CD14-positive monocyte (primary cell): ENCODE data around the gene CPS1. TPM values are rescaled to one million over a fixed set of nuclear protein-coding genes. Genes with fewer than 3 reads are reported as not detected.

Source experiments
- DNase-seq, 3 donors: peaks; one replicate each; pipeline ENCODE4 v3.0.0-alpha.2; 2011 to 2022
- H2AFZ ChIP-seq: 2 replicates; pipeline ENCODE4 v1.6.0; 2012; ENCODE audit warnings: mild to moderate bottlenecking, low read depth, low read length, inconsistent platforms; ENCODE audit not compliant: insufficient read depth, poor library complexity, severe bottlenecking
- H3K27ac ChIP-seq, 2 donors: 1 replicate in 1 of 2; 2 replicates in 1 of 2; pipeline ENCODE4 v1.5.1; 2012 to 2013; ENCODE audit warnings: low read length in 2 of 2, control low read depth in 1 of 2, inconsistent platforms in 1 of 2, low read depth in 1 of 2, mild to moderate bottlenecking in 1 of 2
- H3K27me3 ChIP-seq, 2 donors: one replicate each; pipeline versions ENCODE4 v1.6.0 to v1.6.1; 2011 to 2013; ENCODE audit warnings: low read length in 2 of 2; ENCODE audit not compliant: control insufficient read depth in 2 of 2, insufficient read depth in 2 of 2
- H3K36me3 ChIP-seq, 2 donors: replicated peaks in 1 of 2; 1 replicate in 1 of 2; 2 replicates in 1 of 2; pipeline versions ENCODE4 v1.5.1 to v1.6.1; 2012 to 2013; ENCODE audit warnings: low read length in 2 of 2, control low read depth in 1 of 2, inconsistent platforms in 1 of 2, mild to moderate bottlenecking in 1 of 2; ENCODE audit not compliant: insufficient read depth in 2 of 2, control insufficient read depth in 1 of 2
- H3K4me1 ChIP-seq, 2 donors: 1 replicate in 1 of 2; 2 replicates in 1 of 2; pipeline versions ENCODE4 v1.5.1 to v1.6.1; 2012 to 2013; ENCODE audit warnings: low read length in 2 of 2, control low read depth in 1 of 2, inconsistent platforms in 1 of 2, mild to moderate bottlenecking in 1 of 2, moderate library complexity in 1 of 2; ENCODE audit not compliant: insufficient read depth in 2 of 2, control insufficient read depth in 1 of 2
- H3K4me2 ChIP-seq: replicated peaks from 2 replicates; pipeline ENCODE3; 2012; ENCODE audit warnings: low read length, moderate library complexity, mild to moderate bottlenecking; ENCODE audit not compliant: poor library complexity, severe bottlenecking; ENCODE audit errors: extremely low read depth
- H3K4me3 ChIP-seq, 3 experiments: fragments of 200-600 bp in 1 of 3; sonication (generic) in 1 of 3; replicated peaks in 1 of 3; 1 replicate in 2 of 3; 2 replicates in 1 of 3; pipeline ENCODE4 v1.5.1; 2011 to 2013; ENCODE audit warnings: low read length in 3 of 3, mild to moderate bottlenecking in 3 of 3, control low read depth in 2 of 3, low read depth in 2 of 3, inconsistent platforms in 1 of 3, moderate library complexity in 1 of 3
- H3K79me2 ChIP-seq: 2 replicates; pipeline ENCODE4 v1.6.0; 2012; ENCODE audit warnings: mild to moderate bottlenecking, control low read depth, inconsistent platforms, low read length, moderate library complexity; ENCODE audit not compliant: insufficient read depth
- H3K9ac ChIP-seq: 2 replicates; pipeline ENCODE4 v1.6.0; 2017; ENCODE audit warnings: low read length, mild to moderate bottlenecking; ENCODE audit not compliant: insufficient read depth, poor library complexity, severe bottlenecking
- H3K9me3 ChIP-seq, 2 donors: replicated peaks in 1 of 2; 1 replicate in 1 of 2; 2 replicates in 1 of 2; pipeline versions ENCODE4 v1.5.1 to v1.6.1; 2012 to 2013; ENCODE audit warnings: low read length in 2 of 2, control low read depth in 1 of 2; ENCODE audit not compliant: control insufficient read depth in 1 of 2, insufficient read depth in 1 of 2
- H4K20me1 ChIP-seq: 2 replicates; pipeline ENCODE4 v1.6.0; 2012; ENCODE audit warnings: mild to moderate bottlenecking, low read length, control low read depth, moderate library complexity; ENCODE audit not compliant: insufficient read depth
- H3K27ac Mint-ChIP-seq, 7 donors: one replicate each; pipeline ENCODE4 v1.8.0; 2020; ENCODE audit warnings: mild to moderate bottlenecking in 7 of 7, mixed read lengths in 7 of 7, moderate library complexity in 6 of 7, inconsistent platforms in 2 of 7
- H3K27me3 Mint-ChIP-seq, 3 donors: one replicate each; pipeline ENCODE4 v1.8.0; 2021 to 2022; ENCODE audit warnings: low read depth in 3 of 3, mild to moderate bottlenecking in 3 of 3, mixed read lengths in 3 of 3, moderate library complexity in 3 of 3, inconsistent platforms in 1 of 3
- H3K36me3 Mint-ChIP-seq, 2 donors: one replicate each; pipeline ENCODE4 v1.8.0; 2020; ENCODE audit warnings: mixed read lengths in 2 of 2, inconsistent platforms in 1 of 2, mild to moderate bottlenecking in 1 of 2
- H3K4me1 Mint-ChIP-seq: one replicate; pipeline ENCODE4 v1.8.0; 2020; ENCODE audit warnings: mild to moderate bottlenecking, mixed read lengths
- H3K4me3 Mint-ChIP-seq, 2 donors: one replicate each; pipeline ENCODE4 v1.8.0; 2020; ENCODE audit warnings: mild to moderate bottlenecking in 2 of 2, mixed read lengths in 2 of 2, moderate library complexity in 1 of 2
- H3K9me3 Mint-ChIP-seq, 7 donors: one replicate each; pipeline ENCODE4 v1.8.0; 2020 to 2022; ENCODE audit warnings: mixed read lengths in 7 of 7, mild to moderate bottlenecking in 6 of 7, moderate library complexity in 6 of 7, inconsistent platforms in 2 of 7
- CTCF ChIP-seq: fragments of 200-600 bp; IDR thresholded peaks from one replicate; pipeline ENCODE4 v1.8.0; 2022; ENCODE audit warnings: antibody characterized with exemption, mild to moderate bottlenecking
- WGBS: methylation state at CpG from one replicate; pipeline ENCODE4 v1.1.5; 2013; ENCODE audit warnings: missing lambda C conversion rate; ENCODE audit not compliant: insufficient coverage; 5-methylcytosine and 5-hydroxymethylcytosine counted together
- intact Hi-C, 2 donors: fragments of 100-400 bp; cut with micrococcal nuclease; formaldehyde crosslinking; loops; one replicate each; pipeline versions ENCODE4 v1.15.0 to v1.15.1; 2023
- polyA plus RNA-seq, 3 donors: library from polyadenylated mRNA; depleted of rRNA in 1 of 3; unstranded in 2 of 3; stranded (reverse) in 1 of 3; fragments of 300-500 nt in 2 of 3; fragments of >200 nt in 1 of 3; fragmentation: Illumina TruSeq in 2 of 3; gene quantifications; 1 replicate in 2 of 3; 2 replicates in 1 of 3; pipeline ENCODE4 v1.2.3, GENCODE V29; 2012 to 2021

Gene CPS1
- polyA plus RNA-seq, 3 donors: not detected

DNA sequence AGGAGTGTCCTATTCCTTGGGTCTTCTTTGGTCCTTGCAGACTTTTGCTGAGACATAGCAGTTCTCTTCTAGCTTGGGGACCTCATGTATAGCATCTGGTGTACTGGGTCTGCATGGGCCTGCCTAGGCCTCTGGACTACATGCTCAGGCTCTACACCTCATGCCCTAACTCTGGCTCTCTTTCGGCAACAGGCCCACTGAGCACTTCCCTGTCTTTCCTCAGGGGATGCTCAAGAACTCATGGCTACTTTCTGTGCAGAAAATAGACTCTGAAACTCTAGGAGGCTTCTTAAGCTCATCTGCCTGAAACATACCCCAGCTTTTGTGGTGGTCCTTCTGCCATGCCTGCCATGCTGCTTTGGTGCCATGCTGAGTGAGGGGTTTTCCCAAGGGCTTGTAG is 21.5 kb upstream of the CPS1 start:
- Histone ChIP-seq H3K9ac (no peak overlapping the region), H3K4me2 (no peak overlapping the region), H3K27ac (no peak overlapping the region), H3K4me3 (no peak overlapping the region), H3K9me3 (no peaks in the 10 kb centered on the region), H3K27me3 (no peaks in the 10 kb centered on the region), H3K4me1 (no peaks in the 10 kb centered on the region), H4K20me1 (no peaks in the 10 kb centered on the region), H3K79me2 (no peaks in the 10 kb centered on the region), H3K36me3 (no peaks in the 10 kb centered on the region), H2AFZ (no peak overlapping the region)
- no peaks in the 10 kb centered on the region for H3K4me1 Mint-ChIP-seq
- H3K27me3 Mint-ChIP-seq: peaks cover 0 to 1% (median 1%) of the 10 kb centered on the region in 3 donors
- no peak for DNase-seq
- intact Hi-C loops: no loop called here
- TF ChIP-seq CTCF: no peak
- WGBS: 89% methylated on average over 1 of the region's 1 CpG
- H3K27ac Mint-ChIP-seq: no peak overlapping the region
- H3K4me3 Mint-ChIP-seq: no peak overlapping the region
- H3K36me3 Mint-ChIP-seq: no peaks in the 10 kb centered on the region
- H3K9me3 Mint-ChIP-seq: peaks cover 0 to 6% (median 0%) of the 10 kb centered on the region in 7 donors

- no peak overlapping the region for H3K4me3 Mint-ChIP-seq
Measured at GRCh38 chr2:210536973-210537650, 19.3 kb upstream of the CPS1 start.

More at GRCh38 chr2:210536973-210537650, 19.3 kb upstream of the CPS1 start:
- Histone ChIP-seq H3K36me3 (no peaks in the 10 kb centered on the region), H4K20me1 (no peaks in the 10 kb centered on the region), H3K9me3 (no peaks in the 10 kb centered on the region), H3K4me2 (no peak overlapping the region), H3K9ac (no peak overlapping the region), H2AFZ (no peak overlapping the region), H3K4me3 (no peak overlapping the region), H3K27me3 (no peaks in the 10 kb centered on the region), H3K79me2 (no peaks in the 10 kb centered on the region), H3K27ac (no peak overlapping the region), H3K4me1 (no peaks in the 10 kb centered on the region)
- DNase-seq: no peak
- WGBS: no CpG with 5 or more reads among the region's 2 CpGs
- TF ChIP-seq CTCF: no peak
- H3K27ac Mint-ChIP-seq: no peak overlapping the region
- H3K4me1 Mint-ChIP-seq: no peaks in the 10 kb centered on the region
- H3K36me3 Mint-ChIP-seq: no peaks in the 10 kb centered on the region
- peaks cover 0 to 1% (median 1%) of the 10 kb centered on the region in 3 donors for H3K27me3 Mint-ChIP-seq
- peaks cover 0 to 6% (median 0%) of the 10 kb centered on the region in 7 donors for H3K9me3 Mint-ChIP-seq
- intact Hi-C loops: no loop called here
